H9 (cell line): ENCODE data around the gene AS3MT. TPM values are rescaled to one million over a fixed set of nuclear protein-coding genes. Genes with fewer than 3 reads are reported as not detected.

Source experiments
- DNase-seq: peaks from one replicate; pipeline ENCODE4 v3.0.0-alpha.2; 2017
- H2AFZ ChIP-seq: one replicate; pipeline ENCODE4 v1.6.1; 2013; ENCODE audit warnings: mild to moderate bottlenecking, low read length, control low read depth, moderate library complexity
- H2AK5ac ChIP-seq: 2 replicates; pipeline ENCODE4 v1.6.1; 2013; ENCODE audit warnings: low read length, control low read depth, mixed read lengths; ENCODE audit not compliant: insufficient read length
- H2BK120ac ChIP-seq: one replicate; pipeline ENCODE4 v1.6.1; 2013; ENCODE audit warnings: low read depth, mild to moderate bottlenecking, low read length, control low read depth, inconsistent platforms; ENCODE audit not compliant: poor library complexity, severe bottlenecking
- H2BK12ac ChIP-seq: 2 replicates; pipeline ENCODE4 v1.6.1; 2013; ENCODE audit warnings: low read length, control low read depth, mixed read lengths, low read depth; ENCODE audit not compliant: insufficient read length
- H2BK15ac ChIP-seq: 2 replicates; pipeline ENCODE4 v1.6.1; 2013; ENCODE audit warnings: low read depth, low read length, control low read depth
- H2BK20ac ChIP-seq: one replicate; pipeline ENCODE4 v1.6.1; 2013; ENCODE audit warnings: low read depth, mild to moderate bottlenecking, low read length, control low read depth, inconsistent platforms; ENCODE audit not compliant: poor library complexity, severe bottlenecking
- H2BK5ac ChIP-seq: 2 replicates; pipeline ENCODE4 v1.6.1; 2013; ENCODE audit warnings: low read length, control low read depth, mixed read lengths; ENCODE audit not compliant: insufficient read length
- H3K14ac ChIP-seq: 2 replicates; pipeline ENCODE4 v1.6.1; 2013; ENCODE audit warnings: low read length, control low read depth; ENCODE audit not compliant: insufficient read depth
- H3K18ac ChIP-seq: 2 replicates; pipeline ENCODE4 v1.6.1; 2013; ENCODE audit warnings: low read depth, mild to moderate bottlenecking, mixed read lengths, low read length, control low read depth; ENCODE audit not compliant: insufficient read length
- H3K23ac ChIP-seq: 2 replicates; pipeline ENCODE4 v1.6.1; 2013; ENCODE audit warnings: low read length, control low read depth, mixed read lengths, low read depth; ENCODE audit not compliant: insufficient read length
- H3K23me2 ChIP-seq: 2 replicates; pipeline ENCODE4 v1.6.1; 2013; ENCODE audit warnings: low read depth, mild to moderate bottlenecking, mixed read lengths, low read length, control low read depth; ENCODE audit not compliant: insufficient read length, poor library complexity, severe bottlenecking
- H3K27ac ChIP-seq: 2 replicates; pipeline ENCODE4 v1.5.1; 2013; ENCODE audit warnings: low read length, control low read depth, mixed read lengths, low read depth; ENCODE audit not compliant: insufficient read length
- H3K27me3 ChIP-seq: 2 replicates; pipeline ENCODE4 v1.6.1; 2013; ENCODE audit warnings: low read length, control low read depth, inconsistent platforms; ENCODE audit not compliant: insufficient read depth
- H3K4ac ChIP-seq: 2 replicates; pipeline ENCODE4 v1.6.1; 2013; ENCODE audit warnings: low read depth, mild to moderate bottlenecking, control low read depth, inconsistent platforms, low read length, moderate library complexity
- H3K4me1 ChIP-seq: 2 replicates; pipeline ENCODE4 v1.6.1; 2013; ENCODE audit warnings: low read length, control low read depth, inconsistent platforms; ENCODE audit not compliant: insufficient read depth
- H3K4me2 ChIP-seq: 2 replicates; pipeline ENCODE4 v1.6.1; 2013; ENCODE audit warnings: low read length, control low read depth, mixed read lengths; ENCODE audit not compliant: insufficient read length, insufficient read depth
- H3K56ac ChIP-seq: 2 replicates; pipeline ENCODE4 v1.6.1; 2013; ENCODE audit warnings: low read depth, mild to moderate bottlenecking, mixed read lengths, low read length, control low read depth; ENCODE audit not compliant: insufficient read length
- H3K79me1 ChIP-seq: 2 replicates; pipeline ENCODE4 v1.6.1; 2013; ENCODE audit warnings: low read depth, mild to moderate bottlenecking, moderate library complexity, low read length, control low read depth, inconsistent platforms; ENCODE audit not compliant: insufficient read depth, poor library complexity, severe bottlenecking
- H3K79me2 ChIP-seq: 2 replicates; pipeline ENCODE4 v1.6.1; 2013; ENCODE audit warnings: low read length, control low read depth, inconsistent platforms; ENCODE audit not compliant: insufficient read depth
- H3K9ac ChIP-seq: 2 replicates; pipeline ENCODE4 v1.6.1; 2013; ENCODE audit warnings: low read length, control low read depth, mixed read lengths; ENCODE audit not compliant: insufficient read length; ENCODE audit errors: extremely low read depth
- H3K9me3 ChIP-seq: one replicate; pipeline ENCODE4 v1.6.1; 2013; ENCODE audit warnings: low read depth, low read length, inconsistent platforms; ENCODE audit not compliant: control insufficient read depth
- H3T11ph ChIP-seq: one replicate; pipeline ENCODE4 v1.6.1; 2013; ENCODE audit warnings: mild to moderate bottlenecking, low read length, control low read depth, inconsistent platforms
- H4K20me1 ChIP-seq: one replicate; pipeline ENCODE4 v1.6.1; 2013; ENCODE audit not compliant: control insufficient read depth, insufficient read length, insufficient read depth
- H4K5ac ChIP-seq: 2 replicates; pipeline ENCODE4 v1.6.1; 2013; ENCODE audit warnings: low read depth, mild to moderate bottlenecking, mixed read lengths, low read length, control low read depth; ENCODE audit not compliant: insufficient read length
- H4K8ac ChIP-seq: replicated peaks from 2 replicates; pipeline ENCODE4 v1.6.1; 2013; ENCODE audit warnings: low read length, control low read depth, mixed read lengths, low read depth; ENCODE audit not compliant: insufficient read length
- H4K91ac ChIP-seq: 2 replicates; pipeline ENCODE4 v1.6.1; 2013; ENCODE audit warnings: low read depth, mild to moderate bottlenecking, moderate library complexity, mixed read lengths, low read length, control low read depth; ENCODE audit not compliant: insufficient read length
- H3K27ac Mint-ChIP-seq, 3 experiments: 2 replicates in 2 of 3; 3 replicates in 1 of 3; pipeline ENCODE4 v1.8.0; 2020 to 2021; ENCODE audit warnings: mixed read lengths in 3 of 3, mild to moderate bottlenecking in 1 of 3, moderate library complexity in 1 of 3
- H3K27me3 Mint-ChIP-seq: 2 replicates; pipeline ENCODE4 v1.8.0; 2021; ENCODE audit warnings: low read depth, mild to moderate bottlenecking, moderate library complexity, mixed read lengths
- H3K36me3 Mint-ChIP-seq, 3 experiments: 2 replicates in 2 of 3; 3 replicates in 1 of 3; pipeline ENCODE4 v1.8.0; 2020 to 2021; ENCODE audit warnings: low read depth in 3 of 3, mixed read lengths in 3 of 3; ENCODE audit not compliant: insufficient read depth in 1 of 3
- H3K4me1 Mint-ChIP-seq, 2 experiments: 2 replicates each; pipeline ENCODE4 v1.8.0; 2020; ENCODE audit warnings: mixed read lengths in 2 of 2
- H3K4me3 Mint-ChIP-seq, 2 experiments: 2 replicates in 1 of 2; 3 replicates in 1 of 2; pipeline ENCODE4 v1.8.0; 2020 to 2021; ENCODE audit warnings: mild to moderate bottlenecking in 2 of 2, mixed read lengths in 2 of 2, moderate library complexity in 1 of 2
- H3K9me3 Mint-ChIP-seq, 2 experiments: 2 replicates in 1 of 2; 3 replicates in 1 of 2; pipeline ENCODE4 v1.8.0; 2020; ENCODE audit warnings: mild to moderate bottlenecking in 2 of 2, mixed read lengths in 2 of 2, moderate library complexity in 1 of 2
- WGBS: extraction: QIAGEN DNeasy Blood & Tissue Kit; methylation state at CpG from one replicate; pipeline ENCODE4 v1.1.7; 2013; ENCODE audit warnings: missing lambda C conversion rate, low lambda C conversion rate, mixed read lengths; ENCODE audit not compliant: insufficient read length; ENCODE audit errors: extremely low coverage; 5-methylcytosine and 5-hydroxymethylcytosine counted together
- total RNA-seq: library from RNA; stranded (reverse); gene quantifications from 2 replicates; pipeline ENCODE4 v1.2.1, GENCODE V29; 2021
- TF ChIP-seq, protein P1 (sequence below): fragments of 200-600 bp; sonication (generic); conservative IDR thresholded peaks from 3 replicates; pipeline ENCODE4 v1.8.0; 2021; ENCODE audit warnings: antibody characterized with exemption, mild to moderate bottlenecking

AS3MT gene
- total RNA-seq, 1 experiment from 2014 or later, result 16.4 TPM

GRCh38 chr10:102945449-102945848 is 76.2 kb downstream of the AS3MT start:
- H3K9me3 Mint-ChIP-seq, result no peaks in the 10 kb centered on the region; a peak in 1 of 5 replicates
- no peak overlapping the region for H3K4me3 Mint-ChIP-seq
- no peak for DNase-seq
- no peak overlapping the region for H3K9ac ChIP-seq
- no peak overlapping the region for H3T11ph ChIP-seq
- H3K56ac ChIP-seq, result no peak overlapping the region
- no peak overlapping the region for H3K14ac ChIP-seq
- TF ChIP-seq, protein P1, sequence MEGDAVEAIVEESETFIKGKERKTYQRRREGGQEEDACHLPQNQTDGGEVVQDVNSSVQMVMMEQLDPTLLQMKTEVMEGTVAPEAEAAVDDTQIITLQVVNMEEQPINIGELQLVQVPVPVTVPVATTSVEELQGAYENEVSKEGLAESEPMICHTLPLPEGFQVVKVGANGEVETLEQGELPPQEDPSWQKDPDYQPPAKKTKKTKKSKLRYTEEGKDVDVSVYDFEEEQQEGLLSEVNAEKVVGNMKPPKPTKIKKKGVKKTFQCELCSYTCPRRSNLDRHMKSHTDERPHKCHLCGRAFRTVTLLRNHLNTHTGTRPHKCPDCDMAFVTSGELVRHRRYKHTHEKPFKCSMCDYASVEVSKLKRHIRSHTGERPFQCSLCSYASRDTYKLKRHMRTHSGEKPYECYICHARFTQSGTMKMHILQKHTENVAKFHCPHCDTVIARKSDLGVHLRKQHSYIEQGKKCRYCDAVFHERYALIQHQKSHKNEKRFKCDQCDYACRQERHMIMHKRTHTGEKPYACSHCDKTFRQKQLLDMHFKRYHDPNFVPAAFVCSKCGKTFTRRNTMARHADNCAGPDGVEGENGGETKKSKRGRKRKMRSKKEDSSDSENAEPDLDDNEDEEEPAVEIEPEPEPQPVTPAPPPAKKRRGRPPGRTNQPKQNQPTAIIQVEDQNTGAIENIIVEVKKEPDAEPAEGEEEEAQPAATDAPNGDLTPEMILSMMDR, result no peak
- no peaks in the 10 kb centered on the region for H3K9me3 ChIP-seq
- peaks cover 0 to 2% (median 0%) of the 10 kb centered on the region in 3 experiments; a peak in 1 of 7 replicates for H3K36me3 Mint-ChIP-seq
- no peak overlapping the region for H4K91ac ChIP-seq
- H3K4me1 ChIP-seq, result no peaks in the 10 kb centered on the region
- H2AFZ ChIP-seq, result no peak overlapping the region
- no peak overlapping the region for H3K23ac ChIP-seq
- no peak overlapping the region for H2BK20ac ChIP-seq
- H2AK5ac ChIP-seq, result no peak overlapping the region
- no peak overlapping the region for H4K8ac ChIP-seq
- peak overlapping the region in 2 of 3 experiments; percentile 44 to 88; a peak in 3 of 7 replicates for H3K27ac Mint-ChIP-seq
- no peak overlapping the region for H2BK15ac ChIP-seq
- no peaks in the 10 kb centered on the region for H3K79me2 ChIP-seq
- H4K5ac ChIP-seq, result no peak overlapping the region
- H3K27ac ChIP-seq, result no peak overlapping the region
- H3K4me2 ChIP-seq, result no peak overlapping the region
- H2BK120ac ChIP-seq, result no peak overlapping the region
- no peaks in the 10 kb centered on the region for H3K79me1 ChIP-seq
- no peaks in the 10 kb centered on the region; the same call in 1 of the 2 replicates for H3K27me3 Mint-ChIP-seq
- H3K23me2 ChIP-seq, result no peaks in the 10 kb centered on the region
- WGBS, result no CpG with 5 or more reads among the region's 3 CpGs
- H3K18ac ChIP-seq, result no peak overlapping the region
- H3K4ac ChIP-seq, result no peak overlapping the region
- no peaks in the 10 kb centered on the region for H4K20me1 ChIP-seq
- no peak overlapping the region for H2BK5ac ChIP-seq
- peaks cover 8 to 15% of the 10 kb centered on the region in 2 experiments for H3K4me1 Mint-ChIP-seq
- no peak overlapping the region for H2BK12ac ChIP-seq
- no peaks in the 10 kb centered on the region for H3K27me3 ChIP-seq
